ENCODE measurements around the gene COLEC11.

DNA sequence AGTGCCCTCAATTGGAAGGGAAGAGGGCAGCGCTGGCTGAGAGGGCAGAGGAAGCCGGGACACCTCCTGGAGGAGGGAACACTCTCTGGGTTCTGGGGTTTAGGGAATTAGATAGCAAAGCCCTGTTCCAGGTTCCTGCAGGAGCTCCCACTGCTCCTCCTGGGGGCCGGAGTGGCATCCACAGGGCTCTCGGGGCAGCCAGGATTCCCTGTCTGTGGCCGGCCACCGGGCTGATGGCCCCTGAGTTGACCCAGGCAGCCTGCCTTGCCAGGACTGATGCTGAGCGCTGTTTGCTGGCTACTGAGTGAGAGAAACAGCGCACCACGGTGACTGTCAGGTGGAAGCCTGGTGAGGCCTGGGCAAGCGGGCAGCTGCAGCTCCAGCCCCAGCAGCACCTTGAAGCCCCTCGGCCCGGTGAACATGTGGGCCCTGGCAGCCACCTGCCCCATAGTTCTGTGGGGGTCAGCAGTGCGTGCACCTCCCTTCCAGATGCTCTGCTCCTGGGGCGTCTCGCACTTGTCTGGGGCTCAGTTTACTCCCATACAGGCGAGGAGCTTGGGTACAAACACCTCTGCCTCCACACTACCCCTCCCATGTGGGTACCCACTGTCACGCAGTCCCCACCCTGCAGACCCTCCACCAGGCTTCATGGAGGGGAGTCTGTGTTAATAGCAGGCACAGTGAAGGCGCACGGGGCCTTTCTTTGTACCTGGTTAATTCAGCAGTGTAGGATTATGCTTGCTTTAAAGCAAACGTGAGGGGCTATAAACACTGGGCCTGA lies 55.4 kb downstream of the COLEC11 start:
- TF ChIP-seq, protein P1, sequence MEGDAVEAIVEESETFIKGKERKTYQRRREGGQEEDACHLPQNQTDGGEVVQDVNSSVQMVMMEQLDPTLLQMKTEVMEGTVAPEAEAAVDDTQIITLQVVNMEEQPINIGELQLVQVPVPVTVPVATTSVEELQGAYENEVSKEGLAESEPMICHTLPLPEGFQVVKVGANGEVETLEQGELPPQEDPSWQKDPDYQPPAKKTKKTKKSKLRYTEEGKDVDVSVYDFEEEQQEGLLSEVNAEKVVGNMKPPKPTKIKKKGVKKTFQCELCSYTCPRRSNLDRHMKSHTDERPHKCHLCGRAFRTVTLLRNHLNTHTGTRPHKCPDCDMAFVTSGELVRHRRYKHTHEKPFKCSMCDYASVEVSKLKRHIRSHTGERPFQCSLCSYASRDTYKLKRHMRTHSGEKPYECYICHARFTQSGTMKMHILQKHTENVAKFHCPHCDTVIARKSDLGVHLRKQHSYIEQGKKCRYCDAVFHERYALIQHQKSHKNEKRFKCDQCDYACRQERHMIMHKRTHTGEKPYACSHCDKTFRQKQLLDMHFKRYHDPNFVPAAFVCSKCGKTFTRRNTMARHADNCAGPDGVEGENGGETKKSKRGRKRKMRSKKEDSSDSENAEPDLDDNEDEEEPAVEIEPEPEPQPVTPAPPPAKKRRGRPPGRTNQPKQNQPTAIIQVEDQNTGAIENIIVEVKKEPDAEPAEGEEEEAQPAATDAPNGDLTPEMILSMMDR (tag by site-specific recombination; IDR thresholded peaks at IDR 0.05) = no peak
- TF ChIP-seq ZNF785 (tag by site-specific recombination; IDR thresholded peaks at IDR 0.05) (no peak), ZNF510 (tag by site-specific recombination; IDR thresholded peaks at IDR 0.05; ENCODE audit: insufficient replicate concordance) (no peak), ZFP3 (tag by site-specific recombination; IDR thresholded peaks at IDR 0.05; ENCODE audit: low read depth) (no peak), ZNF174 (tag by site-specific recombination; IDR thresholded peaks at IDR 0.05) (no peak), YY1 (tag by site-specific recombination; IDR thresholded peaks at IDR 0.05) (no peak), GLIS1 (tag by site-specific recombination; IDR thresholded peaks at IDR 0.05) (no peak), ZNF274 (IDR thresholded peaks at IDR 0.05; ENCODE audit: low read length) (no peak), ZNF274 (tag by site-specific recombination; IDR thresholded peaks at IDR 0.05; ENCODE audit: borderline replicate concordance) (no peak), KLF16 (tag by site-specific recombination; IDR thresholded peaks at IDR 0.05) (no peak), EGR2 (tag by site-specific recombination; IDR thresholded peaks at IDR 0.05; ENCODE audit: low read depth) (no peak), GLI4 (tag by site-specific recombination; IDR thresholded peaks at IDR 0.05) (no peak), ZNF530 (tag by site-specific recombination; IDR thresholded peaks at IDR 0.05; ENCODE audit: low read depth) (no peak)
- TF ChIP-seq, protein P2, sequence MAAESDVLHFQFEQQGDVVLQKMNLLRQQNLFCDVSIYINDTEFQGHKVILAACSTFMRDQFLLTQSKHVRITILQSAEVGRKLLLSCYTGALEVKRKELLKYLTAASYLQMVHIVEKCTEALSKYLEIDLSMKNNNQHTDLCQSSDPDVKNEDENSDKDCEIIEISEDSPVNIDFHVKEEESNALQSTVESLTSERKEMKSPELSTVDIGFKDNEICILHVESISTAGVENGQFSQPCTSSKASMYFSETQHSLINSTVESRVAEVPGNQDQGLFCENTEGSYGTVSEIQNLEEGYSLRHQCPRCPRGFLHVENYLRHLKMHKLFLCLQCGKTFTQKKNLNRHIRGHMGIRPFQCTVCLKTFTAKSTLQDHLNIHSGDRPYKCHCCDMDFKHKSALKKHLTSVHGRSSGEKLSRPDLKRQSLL (tag by site-specific recombination; IDR thresholded peaks at IDR 0.05) = no peak
- TF ChIP-seq, protein P3, sequence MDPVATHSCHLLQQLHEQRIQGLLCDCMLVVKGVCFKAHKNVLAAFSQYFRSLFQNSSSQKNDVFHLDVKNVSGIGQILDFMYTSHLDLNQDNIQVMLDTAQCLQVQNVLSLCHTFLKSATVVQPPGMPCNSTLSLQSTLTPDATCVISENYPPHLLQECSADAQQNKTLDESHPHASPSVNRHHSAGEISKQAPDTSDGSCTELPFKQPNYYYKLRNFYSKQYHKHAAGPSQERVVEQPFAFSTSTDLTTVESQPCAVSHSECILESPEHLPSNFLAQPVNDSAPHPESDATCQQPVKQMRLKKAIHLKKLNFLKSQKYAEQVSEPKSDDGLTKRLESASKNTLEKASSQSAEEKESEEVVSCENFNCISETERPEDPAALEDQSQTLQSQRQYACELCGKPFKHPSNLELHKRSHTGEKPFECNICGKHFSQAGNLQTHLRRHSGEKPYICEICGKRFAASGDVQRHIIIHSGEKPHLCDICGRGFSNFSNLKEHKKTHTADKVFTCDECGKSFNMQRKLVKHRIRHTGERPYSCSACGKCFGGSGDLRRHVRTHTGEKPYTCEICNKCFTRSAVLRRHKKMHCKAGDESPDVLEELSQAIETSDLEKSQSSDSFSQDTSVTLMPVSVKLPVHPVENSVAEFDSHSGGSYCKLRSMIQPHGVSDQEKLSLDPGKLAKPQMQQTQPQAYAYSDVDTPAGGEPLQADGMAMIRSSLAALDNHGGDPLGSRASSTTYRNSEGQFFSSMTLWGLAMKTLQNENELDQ (tag by site-specific recombination; IDR thresholded peaks at IDR 0.05; ENCODE audit: low read depth) = no peak

Measured in HEK293 (cell line).